Hematopoietic multipotent progenitor cell treated with erythropoietin and hydrocortisone succinate and interleukin-3 and kit ligand, for 15 days (in vitro differentiated cells): ENCODE measurements around the gene NMNAT2.
"Not testable (repeated sequence)": the region's sequence is repeated elsewhere in the genome, so short reads cannot be mapped to it uniquely, and the experiment has no call there.

Source experiments
- DNase-seq: peaks from one replicate; pipeline ENCODE4 v3.0.0-alpha.2; 2015; ENCODE audit warnings: low spot score

The NMNAT2 gene

DNA sequence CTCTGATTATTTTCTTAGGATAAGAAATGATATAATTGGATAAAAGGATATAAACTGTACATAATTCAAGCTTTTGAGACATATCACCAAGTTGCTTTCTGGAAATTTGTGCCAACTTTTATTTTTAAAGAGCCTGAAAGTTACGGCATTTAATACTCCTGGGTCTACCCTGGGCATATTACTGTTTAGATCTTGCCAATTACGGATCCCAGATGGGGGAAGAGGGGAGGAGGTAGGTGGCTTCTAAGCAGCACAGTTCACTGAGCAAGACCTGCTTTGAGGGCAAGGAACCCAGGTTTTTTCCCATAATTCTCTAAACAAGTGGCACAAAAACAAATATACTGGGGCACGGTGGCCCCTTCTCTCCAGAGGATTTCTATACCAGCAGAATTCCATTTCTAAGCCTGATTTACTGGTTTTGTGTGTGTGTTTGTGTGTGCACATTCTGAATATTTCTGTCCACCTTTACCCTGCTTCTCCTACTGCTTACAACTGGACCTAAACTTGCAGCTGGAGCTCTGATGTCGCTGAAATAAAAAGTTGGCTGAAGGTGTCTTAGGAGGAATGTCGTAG is 155.5 kb downstream of the NMNAT2 start:
- DNase-seq = no peak

GRCh38 chr1:183259924-183260323 is 158.3 kb downstream of the NMNAT2 start:
- DNase-seq = no peak

- DNase-seq = no peak
These were observed 163.1 kb downstream of the NMNAT2 start for GRCh38 chr1:183255073-183255472.

DNA sequence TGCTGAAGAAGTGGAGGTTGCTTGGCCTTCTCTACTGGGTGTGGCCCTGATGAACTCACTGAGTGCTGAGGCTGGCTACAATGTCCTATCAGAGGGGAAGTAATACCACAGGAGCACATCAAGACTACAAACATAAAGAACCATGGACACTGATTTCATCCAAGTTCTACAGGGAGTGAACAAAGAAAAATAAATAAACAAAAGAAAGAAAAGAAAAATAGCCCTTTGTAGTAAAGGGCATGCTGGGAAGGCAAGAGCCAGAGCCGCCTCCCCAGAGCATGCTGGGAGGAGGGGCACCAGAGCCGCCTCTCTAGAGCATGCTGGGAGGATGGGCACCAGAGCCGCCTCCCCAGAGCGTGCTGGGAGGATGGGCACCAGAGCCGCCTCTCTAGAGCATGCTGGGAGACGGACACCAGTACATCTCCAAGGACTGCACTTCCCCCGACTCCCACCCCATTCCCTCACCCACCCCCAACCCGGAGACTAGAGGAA is 166.2 kb downstream of the NMNAT2 start:
- no peak for DNase-seq

- DNase-seq = no peak
These were observed 166.8 kb downstream of the NMNAT2 start for GRCh38 chr1:183251101-183251958.

GRCh38 chr1:183249941-183250452 is 168.2 kb downstream of the NMNAT2 start:
- no peak for DNase-seq

GRCh38 chr1:183248989-183249691 is 169.0 kb downstream of the NMNAT2 start:
- no peak for DNase-seq

GRCh38 chr1:183247931-183248330 is 170.2 kb downstream of the NMNAT2 start:
- no peak for DNase-seq

DNA sequence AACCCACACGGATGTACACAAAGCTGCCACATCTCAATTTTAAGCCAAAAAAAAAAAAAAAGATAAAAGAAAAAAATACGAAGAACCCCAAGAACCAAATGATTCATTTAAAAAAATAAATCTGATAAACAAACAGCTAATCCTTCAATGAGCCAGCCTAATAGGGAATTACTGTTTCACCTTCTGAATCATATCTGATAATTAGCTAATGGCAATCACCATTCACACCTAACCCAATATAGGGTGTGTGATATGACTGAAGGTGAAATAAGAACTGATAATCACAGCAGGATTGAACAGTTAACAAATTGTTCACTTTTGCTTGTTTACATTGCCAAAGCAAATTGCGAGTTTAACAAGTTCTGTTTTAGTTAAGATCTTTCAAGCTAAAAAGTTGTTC is 170.7 kb downstream of the NMNAT2 start:
- no peak for DNase-seq

- DNase-seq = no peak
These were observed 171.1 kb downstream of the NMNAT2 start for GRCh38 chr1:183247066-183247465.

- no peak for DNase-seq
These were observed 171.7 kb downstream of the NMNAT2 start for GRCh38 chr1:183246436-183246835.

- DNase-seq = no peak
These were observed 172.8 kb downstream of the NMNAT2 start for GRCh38 chr1:183245357-183245756.

DNA sequence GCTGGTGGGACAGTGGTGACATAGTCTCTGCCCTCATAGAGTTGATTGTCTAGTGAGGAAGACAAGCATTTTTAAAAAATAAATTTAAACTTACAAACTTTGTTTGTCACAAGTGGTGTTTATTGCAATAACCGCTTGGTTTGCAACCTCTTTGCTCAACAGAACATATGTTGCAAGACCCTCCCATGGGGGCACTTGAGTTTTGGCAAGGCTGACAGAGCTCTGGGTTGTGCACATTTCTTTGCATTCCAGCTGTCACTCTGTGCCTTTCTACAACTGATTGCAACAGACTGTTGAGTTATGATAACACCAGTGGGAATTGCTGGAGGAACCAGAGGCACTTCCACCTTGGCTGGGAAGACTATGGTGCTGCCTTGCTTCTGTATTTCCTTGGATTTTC is 173.7 kb downstream of the NMNAT2 start:
- DNase-seq = no peak

- DNase-seq = no peak
These were observed 174.8 kb downstream of the NMNAT2 start for GRCh38 chr1:183243161-183244050.

DNA sequence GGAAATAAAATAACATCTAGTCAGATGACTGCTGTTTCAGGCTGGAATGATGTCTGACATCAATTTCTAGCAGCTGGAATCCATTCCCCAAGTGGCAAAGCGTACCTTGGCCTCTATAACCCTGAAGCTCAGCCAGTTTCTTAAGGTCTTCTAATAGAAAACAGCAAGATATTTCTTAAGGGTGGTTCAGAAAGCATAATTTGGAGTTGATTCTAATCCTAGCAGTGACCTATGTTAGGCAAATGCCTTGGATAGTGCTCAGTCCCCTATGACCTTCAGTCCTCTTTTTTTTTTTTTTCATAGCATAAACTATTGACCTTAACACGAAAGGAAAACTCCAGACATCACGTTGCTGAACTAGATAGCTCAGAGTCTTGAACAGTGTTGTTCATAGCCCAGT is 175.6 kb downstream of the NMNAT2 start:
- no peak for DNase-seq

- DNase-seq = no peak
These were observed 176.7 kb downstream of the NMNAT2 start for GRCh38 chr1:183241471-183241870.

DNA sequence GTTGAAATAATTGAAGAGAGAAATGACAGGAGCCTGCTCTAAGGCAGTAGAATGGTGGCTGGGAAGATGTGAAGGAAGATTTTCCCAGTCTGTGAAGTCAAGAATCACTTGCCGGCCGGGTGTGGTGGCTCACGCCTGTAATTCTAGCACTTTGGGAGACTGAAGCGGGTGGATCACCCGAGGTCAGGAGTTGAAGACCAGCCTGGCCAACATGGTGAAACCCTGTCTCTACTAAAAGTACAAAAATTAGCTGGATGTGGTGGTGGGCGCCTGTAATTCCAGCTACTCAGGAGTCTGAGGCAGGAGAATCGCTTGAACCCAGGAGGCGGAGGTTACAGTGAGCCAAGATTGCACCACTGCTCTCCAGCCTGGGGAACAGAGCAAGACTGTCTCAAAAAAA is 177.3 kb downstream of the NMNAT2 start:
- DNase-seq = not testable (repeated sequence)

DNA sequence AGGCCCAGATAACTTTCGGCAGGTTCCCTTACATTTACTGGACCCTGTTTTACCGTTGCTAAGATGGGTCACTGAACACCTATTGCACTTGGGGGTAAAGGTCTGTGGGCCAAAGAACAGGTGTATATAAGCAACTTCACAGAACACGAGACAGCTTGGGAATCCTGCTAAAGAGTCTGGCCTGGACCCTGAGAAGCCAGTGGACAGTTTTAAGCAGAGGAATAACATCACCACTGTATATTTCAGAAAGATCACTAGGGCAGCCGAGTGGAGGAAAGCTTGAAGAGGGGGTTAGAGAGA is 177.7 kb downstream of the NMNAT2 start:
- DNase-seq = no peak

- DNase-seq = no peak
These were observed 178.2 kb downstream of the NMNAT2 start for GRCh38 chr1:183239793-183240525.

GRCh38 chr1:183239220-183239742 is 178.9 kb downstream of the NMNAT2 start:
- no peak for DNase-seq

GRCh38 chr1:183238071-183238470 is 180.1 kb downstream of the NMNAT2 start:
- no peak for DNase-seq
